Hindlimb muscle (tissue), 1 donor: ENCODE data around the gene TMEM255A. TPM values are rescaled to one million over a fixed set of nuclear protein-coding genes. Genes with fewer than 3 reads are reported as not detected.

Experiments
- DNase-seq: peaks from one replicate; pipeline ENCODE4 v3.0.0-alpha.2; 2013
- polyA plus RNA-seq: library from polyadenylated mRNA; unstranded; fragments of 120-200 nt; gene quantifications from one replicate; pipeline ENCODE4 v1.2.1, GENCODE V29; 2013; ENCODE audit not compliant: insufficient read length

The TMEM255A gene
- polyA plus RNA-seq, 1 donor: 15.0 TPM

- DNase-seq: no peak
Observed at GRCh38 chrX:120306630-120307029, 4.6 kb downstream of the TMEM255A start.

GRCh38 chrX:120305531-120306141, 5.6 kb downstream of the TMEM255A start:
- no peak for DNase-seq

GRCh38 chrX:120304256-120304655, 7.0 kb downstream of the TMEM255A start:
- no peak for DNase-seq

- DNase-seq: no peak
Observed at GRCh38 chrX:120302434-120302833, 8.8 kb downstream of the TMEM255A start.

GRCh38 chrX:120301960-120302359, 9.3 kb downstream of the TMEM255A start:
- DNase-seq: no peak

- DNase-seq: no peak
Observed at GRCh38 chrX:120301497-120301896, 9.8 kb downstream of the TMEM255A start.

- no peak for DNase-seq
Observed at GRCh38 chrX:120299928-120300327, 11.3 kb downstream of the TMEM255A start.

- no peak for DNase-seq
Observed at GRCh38 chrX:120297923-120298322, 13.3 kb downstream of the TMEM255A start.

GRCh38 chrX:120294651-120295050, 16.6 kb downstream of the TMEM255A start:
- no peak for DNase-seq

- DNase-seq: no peak
Observed at GRCh38 chrX:120293015-120293414, 18.2 kb downstream of the TMEM255A start.

GRCh38 chrX:120291211-120291610, 20.1 kb downstream of the TMEM255A start:
- no peak for DNase-seq

- DNase-seq: no peak
Observed at GRCh38 chrX:120290107-120290506, 21.2 kb downstream of the TMEM255A start.

GRCh38 chrX:120287513-120288112, 23.6 kb downstream of the TMEM255A start:
- no peak for DNase-seq

GRCh38 chrX:120286733-120287512, 24.3 kb downstream of the TMEM255A start:
- no peak for DNase-seq

GRCh38 chrX:120282697-120283096, 28.6 kb downstream of the TMEM255A start:
- DNase-seq: no peak

GRCh38 chrX:120281761-120282160, 29.5 kb downstream of the TMEM255A start:
- DNase-seq: no peak

- DNase-seq: no peak
Observed at GRCh38 chrX:120281021-120281624, 30.1 kb downstream of the TMEM255A start.

- DNase-seq: no peak
Observed at GRCh38 chrX:120274958-120275357, 36.3 kb downstream of the TMEM255A start.

- no peak for DNase-seq
Observed at GRCh38 chrX:120274145-120274544, 37.1 kb downstream of the TMEM255A start.

GRCh38 chrX:120271218-120271617, 40.0 kb downstream of the TMEM255A start:
- DNase-seq: no peak

- no peak for DNase-seq
Observed at GRCh38 chrX:120270567-120270966, 40.7 kb downstream of the TMEM255A start.

GRCh38 chrX:120269373-120270035, 41.8 kb downstream of the TMEM255A start:
- no peak for DNase-seq

- no peak for DNase-seq
Observed at GRCh38 chrX:120264341-120264740, 46.9 kb downstream of the TMEM255A start.
